ENCODE results near the gene EPX.

EPX gene

GRCh38 chr17:58228679-58229078, 36.2 kb downstream of the EPX start:
- DNase-seq (ENCODE audit: low read depth, low spot score), result no peak

- DNase-seq (ENCODE audit: low read depth, low spot score), result no peak
Measured at GRCh38 chr17:58229384-58229783, 36.9 kb downstream of the EPX start.

- no peak for DNase-seq (ENCODE audit: low read depth, low spot score)
Measured at GRCh38 chr17:58229881-58230280, 37.4 kb downstream of the EPX start.

GRCh38 chr17:58231641-58232040, 39.1 kb downstream of the EPX start:
- DNase-seq (ENCODE audit: low read depth, low spot score), result no peak

- peak; percentile 35 for DNase-seq (ENCODE audit: low read depth, low spot score)
Measured at GRCh38 chr17:58232707-58233156, 40.2 kb downstream of the EPX start.

GRCh38 chr17:58233543-58233942, 41.0 kb downstream of the EPX start:
- DNase-seq (ENCODE audit: low read depth, low spot score), result no peak

GRCh38 chr17:58234512-58234911, 42.0 kb downstream of the EPX start:
- DNase-seq (ENCODE audit: low read depth, low spot score), result no peak

- no peak for DNase-seq (ENCODE audit: low read depth, low spot score)
Measured at GRCh38 chr17:58235821-58236220, 43.3 kb downstream of the EPX start.

- DNase-seq (ENCODE audit: low read depth, low spot score), result no peak
Measured at GRCh38 chr17:58236394-58236793, 43.9 kb downstream of the EPX start.

- DNase-seq (ENCODE audit: low read depth, low spot score), result no peak
Measured at GRCh38 chr17:58238147-58238634, 45.7 kb downstream of the EPX start, which contains the start of gene LPO. TSS of gene LPO (plus strand) at chr17:58238584. CDS start at chr17:58242980, 4,396 bp downstream.

- DNase-seq (ENCODE audit: low read depth, low spot score), result no peak
Measured at GRCh38 chr17:58239987-58240386, 47.5 kb downstream of the EPX start.

- DNase-seq (ENCODE audit: low read depth, low spot score), result no peak
Measured at GRCh38 chr17:58242171-58242784, 49.8 kb downstream of the EPX start.

GRCh38 chr17:58244963-58245362, 52.4 kb downstream of the EPX start:
- no peak for DNase-seq (ENCODE audit: low read depth, low spot score)

GRCh38 chr17:58245428-58246103, 53.0 kb downstream of the EPX start:
- DNase-seq (ENCODE audit: low read depth, low spot score), result no peak

GRCh38 chr17:58246104-58246740, 53.7 kb downstream of the EPX start:
- no peak for DNase-seq (ENCODE audit: low read depth, low spot score)

GRCh38 chr17:58246781-58247180, 54.3 kb downstream of the EPX start:
- DNase-seq (ENCODE audit: low read depth, low spot score), result no peak

GRCh38 chr17:58247511-58248363, 55.2 kb downstream of the EPX start:
- DNase-seq (ENCODE audit: low read depth, low spot score), result no peak

- DNase-seq (ENCODE audit: low read depth, low spot score), result no peak
Measured at GRCh38 chr17:58248955-58249269, 56.4 kb downstream of the EPX start.

GRCh38 chr17:58249270-58250133, 57.0 kb downstream of the EPX start:
- peak; percentile 88 for DNase-seq (ENCODE audit: low read depth, low spot score)

- no peak for DNase-seq (ENCODE audit: low read depth, low spot score)
Measured at GRCh38 chr17:58250344-58251011, 58.0 kb downstream of the EPX start.

Measured in ELF-1 (cell line).